PC-3 (cell line): Measurements from ENCODE around the gene DYNC1LI2. TPM values are rescaled to one million over a fixed set of nuclear protein-coding genes. Genes with fewer than 3 reads are reported as not detected.

ENCODE experiments used
- ATAC-seq: fragments of 200-7000 bp; cut with Tn5 transposase; 2 replicates; pipeline ENCODE4 v1.9.1; 2020; ENCODE audit warnings: mild to moderate bottlenecking, moderate library complexity
- BruUV-seq: library from RNA; stranded (reverse); fragments of 400-500 nt; replicated peaks from 2 replicates; lab custom pipeline; 2021; lab: Mats Ljungman, UMichigan
- CTCF ChIA-PET: fragments of 300-600 bp; sonication (Branson Sonifier 250); formaldehyde crosslinking; loops from one replicate; lab custom pipeline; 2022; ENCODE audit warnings: antibody characterized with exemption; lab: Charles Lee
- POLR2A ChIA-PET: fragments of 300-600 bp; sonication (Branson Sonifier 250); formaldehyde crosslinking; loops from one replicate; lab custom pipeline; 2022; ENCODE audit warnings: antibody characterized with exemption; ENCODE audit not compliant: unreplicated experiment; lab: Charles Lee
- DNase-seq: peaks from one replicate; pipeline ENCODE4 v3.0.0-alpha.2; 2015
- H2AFZ ChIP-seq: fragments of 300-600 bp; sonication (generic); 2 replicates; pipeline ENCODE4 v1.6.0; 2016; ENCODE audit warnings: antibody characterized with exemption, low read length
- H3F3A ChIP-seq: fragments of 300-600 bp; sonication (generic); one replicate; pipeline ENCODE4 v1.6.0; 2017; ENCODE audit warnings: antibody characterized with exemption, low read length, control low read depth, mild to moderate bottlenecking; ENCODE audit not compliant: unreplicated experiment
- H3K27ac ChIP-seq: fragments of 300-600 bp; sonication (generic); 2 replicates; pipeline ENCODE4 v1.5.1; 2016; ENCODE audit warnings: mild to moderate bottlenecking, low read length
- H3K27me3 ChIP-seq: fragments of 300-600 bp; sonication (generic); 2 replicates; pipeline ENCODE4 v1.6.1; 2016; ENCODE audit warnings: low read length, mixed read lengths
- H3K36me3 ChIP-seq: fragments of 300-600 bp; sonication (generic); 2 replicates; pipeline ENCODE4 v1.6.1; 2016; ENCODE audit warnings: low read depth, mixed run types, low read length, mixed read lengths
- H3K4me1 ChIP-seq: fragments of 300-600 bp; sonication (generic); 2 replicates; pipeline ENCODE4 v1.5.1; 2016; ENCODE audit warnings: low read length; ENCODE audit not compliant: insufficient read depth
- H3K4me2 ChIP-seq: fragments of 300-600 bp; sonication (generic); 2 replicates; pipeline ENCODE4 v1.6.0; 2016; ENCODE audit warnings: low read length
- H3K4me3 ChIP-seq: fragments of 300-600 bp; sonication (generic); 2 replicates; pipeline ENCODE4 v1.5.1; 2016; ENCODE audit warnings: mild to moderate bottlenecking, low read length, mixed read lengths
- H3K79me2 ChIP-seq: fragments of 300-600 bp; sonication (generic); 2 replicates; pipeline ENCODE4 v1.6.1; 2017; ENCODE audit warnings: low read length, mixed read lengths
- H3K9ac ChIP-seq: fragments of 300-600 bp; sonication (generic); 2 replicates; pipeline ENCODE4 v1.6.0; 2016; ENCODE audit warnings: mild to moderate bottlenecking, low read length
- H3K9me2 ChIP-seq: fragments of 300-600 bp; sonication (generic); replicated peaks from 2 replicates; pipeline ENCODE4 v1.6.1; 2016; ENCODE audit warnings: mixed run types, low read length, mixed read lengths
- H3K9me3 ChIP-seq: fragments of 300-600 bp; sonication (generic); 2 replicates; pipeline ENCODE4 v1.6.1; 2016; ENCODE audit warnings: low read length, mixed read lengths
- H4K20me1 ChIP-seq: fragments of 300-600 bp; sonication (generic); 2 replicates; pipeline ENCODE4 v1.6.1; 2016; ENCODE audit warnings: low read length, mixed read lengths
- EZH2 ChIP-seq: fragments of 300-600 bp; sonication (generic); IDR thresholded peaks from one replicate; pipeline ENCODE4 v1.6.1; 2017; ENCODE audit warnings: antibody characterized with exemption, mild to moderate bottlenecking, low read length; ENCODE audit not compliant: unreplicated experiment
- EZH2phosphoT487 ChIP-seq: fragments of 300-600 bp; sonication (generic); IDR thresholded peaks from 2 replicates; pipeline ENCODE4 v1.6.1; 2018; ENCODE audit warnings: mild to moderate bottlenecking, antibody characterized with exemption, low read length, borderline replicate concordance
- intact Hi-C: fragments of 100-400 bp; cut with micrococcal nuclease; formaldehyde crosslinking; loops from 2 replicates; pipeline ENCODE4 v1.9.0; 2023
- total RNA-seq: library from RNA; depleted of rRNA; stranded (reverse); fragments of >200 nt; gene quantifications from 2 replicates; pipeline ENCODE4 v1.2.3, GENCODE V29; 2014
- TF ChIP-seq, protein P1 (sequence below): fragments of 300-600 bp; sonication (generic); conservative IDR thresholded peaks from 2 replicates; pipeline ENCODE4 v1.5.1; 2017; ENCODE audit warnings: antibody characterized with exemption, low read depth, mild to moderate bottlenecking, low read length

DYNC1LI2 gene
- total RNA-seq, 1 experiment from 2014 or later: 63.9 TPM

DNA sequence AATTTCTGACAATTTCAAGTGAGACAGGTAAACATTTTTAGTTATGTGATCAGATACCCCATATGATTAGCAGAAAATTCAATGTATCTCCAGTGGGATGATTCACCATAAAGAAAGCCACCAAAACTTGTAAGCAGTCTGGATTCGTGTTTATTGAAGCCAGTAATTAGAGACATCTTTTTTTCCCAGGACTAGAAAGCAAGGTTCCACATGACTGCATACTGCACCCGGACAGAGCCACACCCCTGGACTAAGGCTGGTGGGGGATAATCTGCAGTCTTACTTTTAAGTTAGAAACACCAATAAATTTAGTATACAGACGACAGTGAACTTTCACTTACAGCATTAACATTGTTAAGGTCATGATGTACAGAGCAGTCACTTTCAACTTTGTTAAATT is 30.6 kb downstream of the DYNC1LI2 start:
- BruUV-seq: no TSS peak
- H2AFZ ChIP-seq: no peak overlapping the region
- H3K27ac ChIP-seq: no peak overlapping the region
- DNase-seq (no peak), ATAC-seq (peak; percentile 70)
- TF ChIP-seq EZH2: no peak
- no peak for TF ChIP-seq EZH2phosphoT487
- TF ChIP-seq, protein P1, sequence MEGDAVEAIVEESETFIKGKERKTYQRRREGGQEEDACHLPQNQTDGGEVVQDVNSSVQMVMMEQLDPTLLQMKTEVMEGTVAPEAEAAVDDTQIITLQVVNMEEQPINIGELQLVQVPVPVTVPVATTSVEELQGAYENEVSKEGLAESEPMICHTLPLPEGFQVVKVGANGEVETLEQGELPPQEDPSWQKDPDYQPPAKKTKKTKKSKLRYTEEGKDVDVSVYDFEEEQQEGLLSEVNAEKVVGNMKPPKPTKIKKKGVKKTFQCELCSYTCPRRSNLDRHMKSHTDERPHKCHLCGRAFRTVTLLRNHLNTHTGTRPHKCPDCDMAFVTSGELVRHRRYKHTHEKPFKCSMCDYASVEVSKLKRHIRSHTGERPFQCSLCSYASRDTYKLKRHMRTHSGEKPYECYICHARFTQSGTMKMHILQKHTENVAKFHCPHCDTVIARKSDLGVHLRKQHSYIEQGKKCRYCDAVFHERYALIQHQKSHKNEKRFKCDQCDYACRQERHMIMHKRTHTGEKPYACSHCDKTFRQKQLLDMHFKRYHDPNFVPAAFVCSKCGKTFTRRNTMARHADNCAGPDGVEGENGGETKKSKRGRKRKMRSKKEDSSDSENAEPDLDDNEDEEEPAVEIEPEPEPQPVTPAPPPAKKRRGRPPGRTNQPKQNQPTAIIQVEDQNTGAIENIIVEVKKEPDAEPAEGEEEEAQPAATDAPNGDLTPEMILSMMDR: no peak
- H3K9me3 ChIP-seq: no peaks in the 10 kb centered on the region
- no peaks in the 10 kb centered on the region for H3K79me2 ChIP-seq
- no peak overlapping the region for H3K9ac ChIP-seq
- no peaks in the 10 kb centered on the region for H3F3A ChIP-seq
- H3K4me1 ChIP-seq: peaks cover 8% of the 10 kb centered on the region; the same call in 1 of the 2 replicates
- H3K9me2 ChIP-seq: no peaks in the 10 kb centered on the region
- no peaks in the 10 kb centered on the region for H3K27me3 ChIP-seq
- H4K20me1 ChIP-seq: no peaks in the 10 kb centered on the region; the same call in 1 of the 2 replicates
- intact Hi-C loops: no loop called here
- H3K36me3 ChIP-seq: peaks cover 25% of the 10 kb centered on the region
- no peak overlapping the region for H3K4me3 ChIP-seq
- ChIA-PET POLR2A (no interaction called here), CTCF (no interaction called here)
- no peak overlapping the region for H3K4me2 ChIP-seq

DNA sequence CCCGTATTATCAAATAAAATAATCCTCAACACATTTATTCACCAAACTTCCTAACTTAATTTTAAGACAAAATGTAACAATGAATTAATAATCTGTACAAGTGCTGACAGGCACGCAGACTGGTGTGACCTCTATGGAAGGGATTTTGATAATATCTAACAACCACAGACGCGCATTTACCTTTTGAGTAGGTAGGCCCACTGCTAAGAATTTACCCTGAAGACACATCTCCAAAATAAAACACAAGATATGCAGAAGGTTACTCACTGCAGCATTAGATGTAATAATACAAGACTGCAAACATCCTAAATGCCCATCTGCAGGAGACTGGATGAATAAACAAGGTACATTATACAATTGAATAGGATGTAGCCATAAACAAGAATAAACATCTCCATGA is 32.2 kb downstream of the DYNC1LI2 start:
- no peak overlapping the region for H2AFZ ChIP-seq
- H3F3A ChIP-seq: no peaks in the 10 kb centered on the region
- no peaks in the 10 kb centered on the region for H3K9me3 ChIP-seq
- no peaks in the 10 kb centered on the region for H3K9me2 ChIP-seq
- intact Hi-C loops: no loop called here
- H3K79me2 ChIP-seq: no peaks in the 10 kb centered on the region
- peaks cover 8% of the 10 kb centered on the region; the same call in 1 of the 2 replicates for H3K4me1 ChIP-seq
- peaks cover 18% of the 10 kb centered on the region for H3K36me3 ChIP-seq
- TF ChIP-seq EZH2phosphoT487 (no peak), EZH2 (no peak)
- TF ChIP-seq, protein P1: no peak
- no peak for ATAC-seq
- no peak overlapping the region for H3K4me2 ChIP-seq
- H3K27me3 ChIP-seq: no peaks in the 10 kb centered on the region
- no peak for DNase-seq
- H4K20me1 ChIP-seq: no peaks in the 10 kb centered on the region; the same call in 1 of the 2 replicates
- no peak overlapping the region for H3K27ac ChIP-seq
- ChIA-PET POLR2A (no interaction called here), CTCF (no interaction called here)
- no peak overlapping the region for H3K4me3 ChIP-seq
- no peak overlapping the region for H3K9ac ChIP-seq
- no TSS peak for BruUV-seq

DNA sequence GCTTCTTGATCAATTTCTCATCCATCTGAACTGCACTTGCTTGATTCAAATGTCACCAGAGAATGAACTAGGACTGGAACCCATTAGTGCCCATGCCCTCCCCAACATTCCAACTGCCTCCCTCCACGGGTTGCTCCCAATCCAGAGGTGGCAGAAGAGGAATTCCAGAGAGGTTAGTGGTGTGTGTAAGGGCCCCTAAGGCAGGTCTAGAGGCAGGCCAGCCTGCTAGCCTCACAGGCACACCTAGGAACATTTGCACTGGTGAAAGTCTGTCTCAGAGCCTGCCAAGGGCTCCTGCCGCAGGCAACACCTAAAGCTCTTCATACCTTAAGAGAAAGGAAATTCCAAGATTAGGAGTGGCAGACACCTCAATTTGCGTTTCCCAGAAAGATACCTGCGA is 33.6 kb downstream of the DYNC1LI2 start:
- no peak overlapping the region for H2AFZ ChIP-seq
- no peaks in the 10 kb centered on the region for H3F3A ChIP-seq
- H3K27ac ChIP-seq: no peak overlapping the region
- ATAC-seq (peak; percentile 21; the same call in 1 of the 2 replicates), DNase-seq (no peak)
- no TSS peak for BruUV-seq
- H3K9me3 ChIP-seq: no peaks in the 10 kb centered on the region
- ChIA-PET POLR2A (no interaction called here), CTCF (no interaction called here)
- H3K4me1 ChIP-seq: peaks cover 8% of the 10 kb centered on the region; the same call in 1 of the 2 replicates
- no peaks in the 10 kb centered on the region for H3K9me2 ChIP-seq
- TF ChIP-seq, protein P1: no peak
- no peak for TF ChIP-seq EZH2phosphoT487
- TF ChIP-seq EZH2: no peak
- intact Hi-C loops: no loop called here
- no peaks in the 10 kb centered on the region for H3K27me3 ChIP-seq
- no peak overlapping the region for H3K4me3 ChIP-seq
- H4K20me1 ChIP-seq: no peaks in the 10 kb centered on the region; the same call in 1 of the 2 replicates
- peaks cover 5% of the 10 kb centered on the region; the same call in 1 of the 2 replicates for H3K36me3 ChIP-seq
- H3K9ac ChIP-seq: no peak overlapping the region
- no peaks in the 10 kb centered on the region for H3K79me2 ChIP-seq
- H3K4me2 ChIP-seq: no peak overlapping the region
